Common myeloid progenitor, CD34-positive (primary cell): ENCODE results near the gene NR2C1.

ENCODE experiments used
- CTCF ChIA-PET: fragments of 350-600 bp; sonication (Branson Sonifier 250); formaldehyde crosslinking; loops from one replicate; lab custom pipeline; 2021; ENCODE audit warnings: antibody characterized with exemption; lab: Charles Lee
- POLR2A ChIA-PET: fragments of 350-600 bp; sonication (Branson Sonifier 250); formaldehyde crosslinking; loops from one replicate; lab custom pipeline; 2021; ENCODE audit warnings: antibody characterized with exemption; lab: Charles Lee
- DNase-seq, 3 donors: peaks; one replicate each; pipeline versions ENCODE4 v3.0.0 to v3.0.0-alpha.2; 2013
- H3K27ac ChIP-seq, 2 experiments: 1 replicate in 1 of 2; 2 replicates in 1 of 2; pipeline ENCODE4 v1.7.0; 2013; ENCODE audit warnings: inconsistent platforms in 2 of 2, low read length in 2 of 2, mild to moderate bottlenecking in 2 of 2, low read depth in 1 of 2, moderate library complexity in 1 of 2; ENCODE audit not compliant: severe bottlenecking in 2 of 2, insufficient read depth in 1 of 2, poor library complexity in 1 of 2
- H3K27me3 ChIP-seq, 5 experiments: replicated peaks in 2 of 5; 1 replicate in 3 of 5; 2 replicates in 2 of 5; pipeline versions ENCODE4 v1.6.1 to v1.7.0; 2013; ENCODE audit warnings: low read length in 4 of 5, mild to moderate bottlenecking in 2 of 5, moderate library complexity in 2 of 5, inconsistent platforms in 1 of 5; ENCODE audit not compliant: insufficient read depth in 5 of 5, control insufficient read depth in 4 of 5
- H3K36me3 ChIP-seq, 4 experiments: 1 replicate in 2 of 4; 2 replicates in 2 of 4; pipeline versions ENCODE4 v1.6.1 to v1.7.0; 2013; ENCODE audit warnings: low read length in 3 of 4, control low read depth in 1 of 4, mild to moderate bottlenecking in 1 of 4; ENCODE audit not compliant: control insufficient read depth in 4 of 4, insufficient read depth in 4 of 4
- H3K4me1 ChIP-seq, 4 experiments: 1 replicate in 3 of 4; 2 replicates in 1 of 4; pipeline versions ENCODE4 v1.6.1 to v1.7.1; 2013; ENCODE audit warnings: low read length in 3 of 4, mild to moderate bottlenecking in 3 of 4, control low read depth in 1 of 4, inconsistent platforms in 1 of 4, moderate library complexity in 1 of 4; ENCODE audit not compliant: control insufficient read depth in 4 of 4, insufficient read depth in 4 of 4; ENCODE audit errors: control extremely low read depth in 1 of 4
- H3K4me3 ChIP-seq, 7 experiments: 1 replicate in 4 of 7; 2 replicates in 3 of 7; pipeline versions ENCODE4 v1.5.1 to v1.7.0; 2013; ENCODE audit warnings: mild to moderate bottlenecking in 7 of 7, low read length in 6 of 7, moderate library complexity in 6 of 7, inconsistent platforms in 2 of 7, low read depth in 2 of 7, control low read depth in 1 of 7; ENCODE audit not compliant: insufficient read depth in 4 of 7, control insufficient read depth in 1 of 7; ENCODE audit errors: extremely low read depth in 1 of 7
- H3K9me3 ChIP-seq, 5 experiments: 1 replicate in 4 of 5; 2 replicates in 1 of 5; pipeline versions ENCODE4 v1.6.1 to v1.7.1; 2013; ENCODE audit warnings: low read length in 4 of 5, mild to moderate bottlenecking in 2 of 5, inconsistent platforms in 1 of 5, low read depth in 1 of 5, moderate library complexity in 1 of 5; ENCODE audit not compliant: control insufficient read depth in 4 of 5, insufficient read depth in 2 of 5; ENCODE audit errors: control extremely low read depth in 1 of 5
- WGBS: methylation state at CpG from one replicate; pipeline ENCODE4 v1.1.5; 2013; ENCODE audit not compliant: insufficient coverage; 5-methylcytosine and 5-hydroxymethylcytosine counted together

The NR2C1 gene

GRCh38 chr12:95070378-95070777 is 3.0 kb downstream of the NR2C1 start:
- POLR2A ChIA-PET, result no interaction called here
- WGBS, result 88% methylated on average over 1 of the region's 1 CpG
- H3K27ac ChIP-seq, result no peak overlapping the region
- H3K4me3 ChIP-seq, result no peak overlapping the region
- DNase-seq, result no peak
- H3K27me3 ChIP-seq, result no peaks in the 10 kb centered on the region
- H3K9me3 ChIP-seq, result no peaks in the 10 kb centered on the region
- peaks cover 0 to 6% (median 5%) of the 10 kb centered on the region in 4 experiments for H3K4me1 ChIP-seq
- CTCF ChIA-PET, result no interaction called here
- peaks cover 3 to 25% (median 14%) of the 10 kb centered on the region in 4 experiments for H3K36me3 ChIP-seq

- H3K27ac ChIP-seq, result no peak overlapping the region
- DNase-seq, result no peak
- ChIA-PET POLR2A (no interaction called here), CTCF (interaction anchor here (0.6 kb wide), 1 partner anchor 172 kb away, joined by 4 read pairs; no protein-coding TSS in a partner anchor)
- peaks cover 17 to 47% (median 31%) of the 10 kb centered on the region in 4 experiments for H3K36me3 ChIP-seq
- H3K4me1 ChIP-seq, result no peaks in the 10 kb centered on the region
- no peaks in the 10 kb centered on the region for H3K9me3 ChIP-seq
- H3K27me3 ChIP-seq, result no peaks in the 10 kb centered on the region
- H3K4me3 ChIP-seq, result no peak overlapping the region
- WGBS, result 100% methylated on average over 2 of the region's 7 CpGs
These were observed 7.1 kb downstream of the NR2C1 start for GRCh38 chr12:95066091-95066855.

GRCh38 chr12:95060951-95061350 is 12.5 kb downstream of the NR2C1 start:
- Histone ChIP-seq H3K36me3 (peaks cover 23 to 68% (median 46%) of the 10 kb centered on the region in 4 experiments), H3K27me3 (no peaks in the 10 kb centered on the region), H3K9me3 (no peaks in the 10 kb centered on the region), H3K27ac (no peak overlapping the region), H3K4me1 (no peaks in the 10 kb centered on the region), H3K4me3 (no peak overlapping the region)
- CTCF ChIA-PET, result no interaction called here
- WGBS, result 89% methylated on average over 1 of the region's 1 CpG
- POLR2A ChIA-PET, result no interaction called here
- no peak for DNase-seq

GRCh38 chr12:95059984-95060383 is 13.4 kb downstream of the NR2C1 start:
- ChIA-PET POLR2A (interaction anchor here (0.6 kb wide), 1 partner anchor 523 kb away, joined by 6 read pairs; no protein-coding TSS in a partner anchor), CTCF (no interaction called here)
- Histone ChIP-seq H3K27me3 (no peaks in the 10 kb centered on the region), H3K4me3 (no peak overlapping the region), H3K27ac (no peak overlapping the region), H3K36me3 (peaks cover 24 to 69% (median 48%) of the 10 kb centered on the region in 4 experiments), H3K9me3 (no peaks in the 10 kb centered on the region), H3K4me1 (no peaks in the 10 kb centered on the region)
- DNase-seq, result no peak
- WGBS, result 100% methylated on average over 1 of the region's 4 CpGs

GRCh38 chr12:95057424-95057823 is 16.0 kb downstream of the NR2C1 start:
- Histone ChIP-seq H3K36me3 (peaks cover 19 to 66% (median 44%) of the 10 kb centered on the region in 4 experiments), H3K4me3 (no peak overlapping the region), H3K4me1 (no peaks in the 10 kb centered on the region), H3K9me3 (no peaks in the 10 kb centered on the region), H3K27me3 (no peaks in the 10 kb centered on the region), H3K27ac (no peak overlapping the region)
- 100% methylated on average over 1 of the region's 3 CpGs for WGBS
- POLR2A ChIA-PET, result no interaction called here
- DNase-seq, result no peak
- CTCF ChIA-PET, result interaction anchor here (0.7 to 1.2 kb wide), 3 partner anchors 14 to 115 kb away, joined by 3 read pairs; no protein-coding TSS in a partner anchor

GRCh38 chr12:95055057-95055456 is 18.4 kb downstream of the NR2C1 start:
- Histone ChIP-seq H3K4me3 (no peak overlapping the region), H3K27me3 (no peaks in the 10 kb centered on the region), H3K27ac (no peak overlapping the region), H3K9me3 (no peaks in the 10 kb centered on the region), H3K36me3 (peaks cover 8 to 60% (median 34%) of the 10 kb centered on the region in 4 experiments), H3K4me1 (no peaks in the 10 kb centered on the region)
- ChIA-PET CTCF (no interaction called here), POLR2A (no interaction called here)
- no peak for DNase-seq
- WGBS, result no CpG with 5 or more reads among the region's 2 CpGs

GRCh38 chr12:95054206-95054605 is 19.2 kb downstream of the NR2C1 start:
- peaks cover 5 to 57% (median 31%) of the 10 kb centered on the region in 4 experiments for H3K36me3 ChIP-seq
- H3K27me3 ChIP-seq, result no peaks in the 10 kb centered on the region
- no peaks in the 10 kb centered on the region for H3K4me1 ChIP-seq
- DNase-seq, result no peak
- no peak overlapping the region for H3K4me3 ChIP-seq
- CTCF ChIA-PET, result no interaction called here
- H3K9me3 ChIP-seq, result no peaks in the 10 kb centered on the region
- WGBS, result 67% methylated on average over 1 of the region's 2 CpGs
- H3K27ac ChIP-seq, result no peak overlapping the region
- POLR2A ChIA-PET, result no interaction called here
